22Rv1 (cell line): ENCODE results near the gene AAGAB.

Experiments used
- H3K27ac ChIP-seq: fragments of 450-650 bp; 2 replicates; pipeline ENCODE4 v1.5.1; 2017
- CTCF ChIP-seq: fragments of 450-650 bp; IDR thresholded peaks from 2 replicates; pipeline ENCODE4 v1.5.1; 2017; ENCODE audit warnings: mild to moderate bottlenecking
- ZFX ChIP-seq: fragments of 450-650 bp; IDR thresholded peaks from 2 replicates; pipeline ENCODE4 v1.6.1; 2017; ENCODE audit warnings: antibody characterized with exemption, borderline replicate concordance

Gene AAGAB

GRCh38 chr15:67185621-67186225 is 68.7 kb downstream of the AAGAB start:
- TF ChIP-seq CTCF (no peak), ZFX (no peak)
- no peak overlapping the region for H3K27ac ChIP-seq

DNA sequence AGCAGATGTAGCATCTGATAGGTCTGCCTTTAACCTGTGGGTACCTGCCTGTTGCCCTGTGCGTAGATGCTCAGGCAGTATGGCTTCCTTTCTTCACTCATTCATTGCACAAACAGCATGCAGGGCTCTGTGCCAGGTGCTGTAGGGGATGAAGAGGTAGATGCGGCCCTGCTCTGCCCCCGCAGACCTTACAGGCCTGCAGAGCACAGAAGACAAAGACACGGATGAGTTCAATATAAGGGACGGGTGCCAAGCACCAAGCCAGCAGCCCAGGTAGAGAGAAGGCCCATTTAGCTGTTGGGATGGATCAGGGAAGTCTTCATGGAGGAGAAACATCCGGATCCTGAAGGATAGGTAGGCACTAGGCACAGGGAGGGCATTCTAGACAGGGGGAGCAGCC is 69.4 kb downstream of the AAGAB start:
- no peak overlapping the region for H3K27ac ChIP-seq
- TF ChIP-seq ZFX = no peak
- no peak for TF ChIP-seq CTCF

- no peak for TF ChIP-seq CTCF
- TF ChIP-seq ZFX = no peak
- H3K27ac ChIP-seq = no peak overlapping the region
These were observed 70.1 kb downstream of the AAGAB start for GRCh38 chr15:67184208-67184925.

DNA sequence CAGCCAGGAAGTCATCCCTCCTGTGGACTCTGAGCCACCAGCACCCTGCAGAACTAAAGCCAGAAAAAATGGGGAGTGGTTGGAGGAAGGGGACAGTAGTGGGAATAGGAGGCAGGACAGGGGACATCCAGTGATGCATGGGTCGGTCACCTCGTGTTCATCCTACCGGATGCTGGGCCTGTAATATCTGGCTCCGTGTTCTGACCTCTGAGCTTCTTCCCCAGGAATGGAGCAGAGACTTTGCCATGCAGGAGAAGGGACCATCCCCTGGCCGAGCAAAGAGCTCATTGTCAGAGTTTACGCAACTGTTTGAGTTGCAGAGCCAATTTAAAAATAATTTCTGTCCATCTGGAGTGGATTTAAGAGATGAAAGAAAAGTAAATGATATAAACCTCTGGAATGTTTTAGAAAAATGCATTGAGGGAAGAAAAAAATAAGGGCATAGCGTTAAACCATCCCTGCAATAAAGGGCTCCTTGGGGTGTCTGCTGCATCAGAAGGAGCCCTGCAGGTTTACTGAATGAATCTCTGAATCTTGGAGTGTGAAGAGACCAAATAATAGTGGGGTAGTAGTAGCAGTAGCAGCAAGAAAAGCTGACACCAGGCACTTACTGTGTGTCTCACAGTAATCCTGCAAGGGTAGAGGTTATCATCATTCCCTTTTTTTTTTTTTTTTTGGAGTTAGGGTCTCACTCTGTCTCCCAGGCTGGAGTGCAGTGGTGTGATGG is 70.9 kb downstream of the AAGAB start:
- H3K27ac ChIP-seq = no peak overlapping the region
- TF ChIP-seq CTCF = no peak
- TF ChIP-seq ZFX = no peak

GRCh38 chr15:67181221-67181639 is 73.2 kb downstream of the AAGAB start:
- no peak overlapping the region for H3K27ac ChIP-seq
- TF ChIP-seq CTCF (no peak), ZFX (no peak)

- no peak overlapping the region for H3K27ac ChIP-seq
- TF ChIP-seq ZFX (no peak), CTCF (no peak)
These were observed 73.8 kb downstream of the AAGAB start for GRCh38 chr15:67180514-67181191.

- no peak overlapping the region for H3K27ac ChIP-seq
- no peak for TF ChIP-seq ZFX
- TF ChIP-seq CTCF = no peak
These were observed 74.4 kb downstream of the AAGAB start for GRCh38 chr15:67180035-67180434.
